Keratinocyte (primary cell): ENCODE data around the gene ILKAP. TPM values are rescaled to one million over a fixed set of nuclear protein-coding genes. Genes with fewer than 3 reads are reported as not detected.

ENCODE experiments used
- DNase-seq: peaks from one replicate; pipeline ENCODE4 v3.0.0-alpha.2; 2011; ENCODE audit warnings: low read depth, missing footprints, low spot score
- FAIRE-seq: peaks from 2 replicates; lab custom pipeline; 2011; peaks lifted over from hg19 to GRCh38; lab: Jason Lieb, UNC
- H2AFZ ChIP-seq: 2 replicates; pipeline ENCODE4 v1.6.0; 2012; ENCODE audit warnings: low read length, control low read depth, inconsistent platforms; ENCODE audit not compliant: control insufficient read depth
- H3K27ac ChIP-seq: 2 replicates; pipeline ENCODE4 v1.5.1; 2011; ENCODE audit warnings: low read length; ENCODE audit not compliant: control insufficient read depth, insufficient read depth
- H3K27me3 ChIP-seq: 3 replicates; pipeline ENCODE4 v1.6.0; 2011; ENCODE audit warnings: low read length; ENCODE audit not compliant: control insufficient read depth, insufficient read depth; ENCODE audit errors: extremely low read depth
- H3K36me3 ChIP-seq, 2 experiments: 2 replicates in 1 of 2; 3 replicates in 1 of 2; pipeline ENCODE4 v1.5.1; 2011; ENCODE audit warnings: low read length in 2 of 2, mild to moderate bottlenecking in 1 of 2; ENCODE audit not compliant: control insufficient read depth in 2 of 2, insufficient read depth in 2 of 2; ENCODE audit errors: extremely low read depth in 1 of 2
- H3K4me1 ChIP-seq: 3 replicates; pipeline ENCODE4 v1.5.1; 2011; ENCODE audit warnings: low read length; ENCODE audit not compliant: control insufficient read depth, insufficient read depth; ENCODE audit errors: extremely low read depth
- H3K4me2 ChIP-seq: 3 replicates; pipeline ENCODE4 v1.6.0; 2011; ENCODE audit warnings: low read depth, low read length; ENCODE audit not compliant: control insufficient read depth, insufficient read depth; ENCODE audit errors: extremely low read depth
- H3K4me3 ChIP-seq, 3 experiments: fragments of 200-600 bp in 1 of 3; sonication (generic) in 1 of 3; 2 replicates in 2 of 3; 3 replicates in 1 of 3; pipeline ENCODE4 v1.5.1; 2011 to 2016; ENCODE audit warnings: low read length in 3 of 3, mild to moderate bottlenecking in 3 of 3, control low read depth in 2 of 3, inconsistent platforms in 1 of 3, low read depth in 1 of 3, mixed read lengths in 1 of 3, mixed run types in 1 of 3, moderate library complexity in 1 of 3; ENCODE audit not compliant: control insufficient read depth in 2 of 3, insufficient read depth in 2 of 3; ENCODE audit errors: extremely low read depth in 1 of 3
- H3K79me2 ChIP-seq: 2 replicates; pipeline ENCODE4 v1.6.0; 2012; ENCODE audit warnings: low read length; ENCODE audit not compliant: control insufficient read depth, insufficient read depth
- H3K9ac ChIP-seq: 3 replicates; pipeline ENCODE4 v1.6.0; 2011; ENCODE audit warnings: low read length; ENCODE audit not compliant: control insufficient read depth, insufficient read depth; ENCODE audit errors: extremely low read depth
- H3K9me1 ChIP-seq: 3 replicates; pipeline ENCODE4 v1.6.0; 2011; ENCODE audit warnings: low read length; ENCODE audit not compliant: control insufficient read depth, insufficient read depth; ENCODE audit errors: extremely low read depth
- H3K9me3 ChIP-seq: 2 replicates; pipeline ENCODE4 v1.5.1; 2012; ENCODE audit warnings: low read depth, low read length; ENCODE audit not compliant: control insufficient read depth
- H4K20me1 ChIP-seq: 3 replicates; pipeline ENCODE4 v1.6.0; 2011; ENCODE audit warnings: low read length; ENCODE audit not compliant: control insufficient read depth, insufficient read depth; ENCODE audit errors: extremely low read depth
- EZH2 ChIP-seq: IDR thresholded peaks from one replicate; pipeline ENCODE4 v1.6.1; 2012; ENCODE audit warnings: inconsistent platforms, mild to moderate bottlenecking, low read length, moderate library complexity
- dilution Hi-C: fragments of 300-500 bp; cut with MboI; formaldehyde crosslinking; loops from one replicate; pipeline ENCODE4 v1.7.0; 2020; ENCODE audit warnings: low sequenced_read_pairs; ENCODE audit not compliant: extremely low pct_ligation_motif_present
- polyA plus RNA-seq, 5 experiments: library from polyadenylated mRNA; depleted of rRNA in 3 of 5; stranded (reverse) in 3 of 5; stranded (forward) in 1 of 5; unstranded in 1 of 5; fragments of >200 nt; gene quantifications; 1 replicate in 1 of 5; 2 replicates in 3 of 5; 3 replicates in 1 of 5; pipeline versions ENCODE4 v1.2.1 to v1.2.3, GENCODE V29; 2011 to 2012; ENCODE audit warnings: missing spikeins in 2 of 5, low read depth in 1 of 5, low replicate concordance in 1 of 5
- TF ChIP-seq, protein P1 (sequence below), 3 experiments: IDR thresholded peaks in 1 of 3; conservative IDR thresholded peaks in 1 of 3; optimal IDR thresholded peaks in 1 of 3; 2 replicates in 2 of 3; 3 replicates in 1 of 3; pipeline versions ENCODE3 to v1.5.1; 2011; ENCODE audit warnings: low read length in 3 of 3, mild to moderate bottlenecking in 3 of 3, moderate library complexity in 2 of 3, control low read depth in 1 of 3, inconsistent platforms in 1 of 3; ENCODE audit not compliant: insufficient read depth in 2 of 3; ENCODE audit errors: extremely low read depth in 1 of 3

Gene ILKAP
- polyA plus RNA-seq, 1 donor (not counting 4 experiments of a cell fraction or from before 2014, with no cell fraction given), result 39.1 TPM

DNA sequence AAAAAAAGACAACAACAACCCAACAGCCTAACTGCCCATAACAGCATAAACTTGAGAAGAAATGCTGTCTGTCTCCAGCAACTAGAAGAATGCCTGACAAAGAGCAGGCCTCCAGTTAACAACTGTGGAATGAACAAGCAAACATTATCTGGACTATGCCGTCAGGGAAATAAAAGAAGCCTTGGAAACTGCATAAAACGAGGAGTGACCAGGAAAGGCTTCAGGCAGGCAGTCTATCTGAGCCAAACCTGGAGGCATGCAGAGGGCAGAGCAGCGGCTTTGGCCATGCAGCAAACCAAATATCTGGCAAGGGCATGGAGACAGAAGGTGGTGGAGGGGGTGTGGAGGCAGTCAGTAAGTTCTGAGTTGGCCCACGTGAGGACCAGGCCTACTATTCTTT lies 25.2 kb upstream of the ILKAP start:
- Histone ChIP-seq H3K27me3 (peaks cover 49% of the 10 kb centered on the region), H3K79me2 (no peaks in the 10 kb centered on the region), H3K36me3 (no peaks in the 10 kb centered on the region), H2AFZ (no peak overlapping the region), H3K4me2 (no peak overlapping the region), H3K4me1 (peaks cover 3% of the 10 kb centered on the region), H4K20me1 (no peaks in the 10 kb centered on the region), H3K9me3 (no peaks in the 10 kb centered on the region), H3K9me1 (no peaks in the 10 kb centered on the region), H3K27ac (no peak overlapping the region), H3K4me3 (no peak overlapping the region), H3K9ac (no peak overlapping the region)
- dilution Hi-C loops, result no loop called here
- DNase-seq, result no peak
- no peak for FAIRE-seq
- peak; percentile 0 for TF ChIP-seq EZH2
- TF ChIP-seq, protein P1, sequence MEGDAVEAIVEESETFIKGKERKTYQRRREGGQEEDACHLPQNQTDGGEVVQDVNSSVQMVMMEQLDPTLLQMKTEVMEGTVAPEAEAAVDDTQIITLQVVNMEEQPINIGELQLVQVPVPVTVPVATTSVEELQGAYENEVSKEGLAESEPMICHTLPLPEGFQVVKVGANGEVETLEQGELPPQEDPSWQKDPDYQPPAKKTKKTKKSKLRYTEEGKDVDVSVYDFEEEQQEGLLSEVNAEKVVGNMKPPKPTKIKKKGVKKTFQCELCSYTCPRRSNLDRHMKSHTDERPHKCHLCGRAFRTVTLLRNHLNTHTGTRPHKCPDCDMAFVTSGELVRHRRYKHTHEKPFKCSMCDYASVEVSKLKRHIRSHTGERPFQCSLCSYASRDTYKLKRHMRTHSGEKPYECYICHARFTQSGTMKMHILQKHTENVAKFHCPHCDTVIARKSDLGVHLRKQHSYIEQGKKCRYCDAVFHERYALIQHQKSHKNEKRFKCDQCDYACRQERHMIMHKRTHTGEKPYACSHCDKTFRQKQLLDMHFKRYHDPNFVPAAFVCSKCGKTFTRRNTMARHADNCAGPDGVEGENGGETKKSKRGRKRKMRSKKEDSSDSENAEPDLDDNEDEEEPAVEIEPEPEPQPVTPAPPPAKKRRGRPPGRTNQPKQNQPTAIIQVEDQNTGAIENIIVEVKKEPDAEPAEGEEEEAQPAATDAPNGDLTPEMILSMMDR (optimal IDR thresholded peaks at IDR 0.05 in 1 of 3, IDR thresholded peaks at IDR 0.05 in 1 of 3, conservative IDR thresholded peaks at IDR 0.05 in 1 of 3; ENCODE audit: extremely low read depth in 1 of 3, insufficient read depth in 2 of 3, low read length in 3 of 3), result no peak

GRCh38 chr2:238227587-238228032 lies 24.1 kb upstream of the ILKAP start:
- Histone ChIP-seq H3K4me1 (peaks cover 3% of the 10 kb centered on the region), H4K20me1 (no peaks in the 10 kb centered on the region), H3K27ac (no peak overlapping the region), H3K9me3 (no peaks in the 10 kb centered on the region), H3K9me1 (no peaks in the 10 kb centered on the region), H3K79me2 (no peaks in the 10 kb centered on the region), H2AFZ (no peak overlapping the region), H3K9ac (no peak overlapping the region), H3K36me3 (no peaks in the 10 kb centered on the region), H3K27me3 (peaks cover 48% of the 10 kb centered on the region), H3K4me3 (no peak overlapping the region), H3K4me2 (no peak overlapping the region)
- dilution Hi-C loops, result no loop called here
- TF ChIP-seq EZH2, result no peak
- TF ChIP-seq, protein P1 (optimal IDR thresholded peaks at IDR 0.05 in 1 of 3, IDR thresholded peaks at IDR 0.05 in 1 of 3, conservative IDR thresholded peaks at IDR 0.05 in 1 of 3; ENCODE audit: extremely low read depth in 1 of 3, insufficient read depth in 2 of 3, low read length in 3 of 3), result no peak
- DNase-seq, result no peak
- FAIRE-seq, result no peak
